Upper lobe of left lung (tissue), 4 donors: ENCODE data around the gene RHOT2.

Experiments used
- EP300 ChIP-seq, 4 donors: sonication (generic); formaldehyde crosslinking; IDR thresholded peaks; one replicate each; pipeline ENCODE4 v1.5.1; 2017; ENCODE audit warnings: antibody characterized with exemption in 4 of 4, control low read depth in 2 of 4
- POLR2A ChIP-seq, 4 donors: fragments of 450-650 bp; IDR thresholded peaks; one replicate each; pipeline ENCODE4 v1.5.1; 2016 to 2017; ENCODE audit warnings: antibody characterized with exemption in 4 of 4, mild to moderate bottlenecking in 2 of 4
- POLR2AphosphoS5 ChIP-seq, 2 donors: sonication (generic); formaldehyde crosslinking; IDR thresholded peaks; one replicate each; pipeline ENCODE4 v1.5.1; 2017; ENCODE audit warnings: antibody characterized with exemption in 2 of 2
- TF ChIP-seq, protein P1 (sequence below), 6 experiments: fragments of 450-650 bp in 4 of 6; fragments of 200-600 bp in 2 of 6; sonication (generic) in 2 of 6; IDR thresholded peaks; one replicate each; pipeline ENCODE4 v1.5.1; 2016 to 2019; ENCODE audit warnings: antibody characterized with exemption in 6 of 6

DNA sequence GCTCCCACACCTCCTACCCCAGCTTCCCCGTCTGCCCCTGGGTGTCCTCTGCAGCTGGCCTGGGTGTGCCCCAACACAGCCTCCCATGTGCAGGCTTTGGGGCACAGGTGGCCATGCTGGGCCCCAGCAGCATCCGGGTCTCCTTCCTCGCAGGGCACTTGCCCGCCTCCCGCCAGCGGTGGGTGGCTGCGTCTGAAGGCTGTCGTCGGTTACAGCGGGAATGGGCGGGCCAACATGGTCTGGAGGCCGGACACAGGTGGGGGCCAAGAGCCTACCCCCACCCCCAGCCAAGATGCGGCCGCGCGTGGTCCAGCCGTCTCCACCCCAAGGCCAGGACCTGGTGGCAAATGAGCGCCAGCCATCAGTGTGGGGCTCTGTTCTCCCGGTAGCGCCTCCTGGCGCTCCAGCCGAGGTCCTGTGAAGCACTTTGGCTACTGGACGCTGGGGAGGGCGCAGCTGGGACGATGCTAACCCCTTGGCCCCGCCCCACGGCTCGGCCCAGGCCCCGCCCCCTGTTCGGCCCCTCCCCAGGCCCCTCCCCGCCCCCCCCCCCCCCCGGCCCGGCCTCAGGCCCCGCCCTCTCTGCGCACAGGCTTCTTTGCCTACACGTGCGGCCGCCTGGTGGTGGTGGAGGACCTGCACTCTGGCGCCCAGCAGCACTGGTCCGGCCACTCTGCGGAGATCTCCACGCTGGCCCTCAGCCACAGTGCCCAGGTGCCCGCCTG is 7.3 kb upstream of the RHOT2 start:
- TF ChIP-seq EP300 (IDR thresholded peaks at IDR 0.05) (no peak), POLR2AphosphoS5 (IDR thresholded peaks at IDR 0.05) (peak in 1 of 2 donors; percentile 1), POLR2A (IDR thresholded peaks at IDR 0.05) (no peak)
- TF ChIP-seq, protein P1, sequence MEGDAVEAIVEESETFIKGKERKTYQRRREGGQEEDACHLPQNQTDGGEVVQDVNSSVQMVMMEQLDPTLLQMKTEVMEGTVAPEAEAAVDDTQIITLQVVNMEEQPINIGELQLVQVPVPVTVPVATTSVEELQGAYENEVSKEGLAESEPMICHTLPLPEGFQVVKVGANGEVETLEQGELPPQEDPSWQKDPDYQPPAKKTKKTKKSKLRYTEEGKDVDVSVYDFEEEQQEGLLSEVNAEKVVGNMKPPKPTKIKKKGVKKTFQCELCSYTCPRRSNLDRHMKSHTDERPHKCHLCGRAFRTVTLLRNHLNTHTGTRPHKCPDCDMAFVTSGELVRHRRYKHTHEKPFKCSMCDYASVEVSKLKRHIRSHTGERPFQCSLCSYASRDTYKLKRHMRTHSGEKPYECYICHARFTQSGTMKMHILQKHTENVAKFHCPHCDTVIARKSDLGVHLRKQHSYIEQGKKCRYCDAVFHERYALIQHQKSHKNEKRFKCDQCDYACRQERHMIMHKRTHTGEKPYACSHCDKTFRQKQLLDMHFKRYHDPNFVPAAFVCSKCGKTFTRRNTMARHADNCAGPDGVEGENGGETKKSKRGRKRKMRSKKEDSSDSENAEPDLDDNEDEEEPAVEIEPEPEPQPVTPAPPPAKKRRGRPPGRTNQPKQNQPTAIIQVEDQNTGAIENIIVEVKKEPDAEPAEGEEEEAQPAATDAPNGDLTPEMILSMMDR (IDR thresholded peaks at IDR 0.05), result peak; percentile 67 to 83 (median 72)
